Activated gamma-delta T cell treated with Interleukin-2 at 50 U/mL for 16 hours (primary cell): ENCODE data around the gene HSPA2.
A peak's percentile ranks its signal among the peaks of the same experiment; 100 is the strongest.
"Not testable (repeated sequence)": the region's sequence is repeated elsewhere in the genome, so short reads cannot be mapped to it uniquely, and the experiment has no call there.

ENCODE experiments used
- DNase-seq: peaks from one replicate; pipeline ENCODE4 v3.0.0-alpha.2; 2020

HSPA2 gene

DNA sequence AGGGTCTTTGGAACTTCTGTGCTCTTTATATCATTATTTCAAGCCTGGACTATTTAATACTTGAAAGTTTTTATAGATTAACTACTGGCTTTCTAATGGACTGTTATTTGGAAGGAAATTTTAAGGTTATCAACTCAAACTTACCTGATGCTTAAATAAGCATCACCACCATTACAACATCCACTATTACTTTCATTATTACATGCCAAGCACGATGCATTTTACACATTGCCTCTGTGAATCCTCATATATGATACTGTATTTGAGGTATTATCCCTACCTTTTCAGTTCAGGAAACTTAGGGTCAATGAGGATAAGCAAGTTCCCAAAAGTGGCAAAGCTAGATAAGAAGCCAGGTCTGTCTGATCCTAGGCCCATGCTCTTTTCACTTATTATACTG is 23.6 kb upstream of the HSPA2 start:
- no peak for DNase-seq

GRCh38 chr14:64517667-64518066 is 22.9 kb upstream of the HSPA2 start:
- not testable (repeated sequence) for DNase-seq

DNA sequence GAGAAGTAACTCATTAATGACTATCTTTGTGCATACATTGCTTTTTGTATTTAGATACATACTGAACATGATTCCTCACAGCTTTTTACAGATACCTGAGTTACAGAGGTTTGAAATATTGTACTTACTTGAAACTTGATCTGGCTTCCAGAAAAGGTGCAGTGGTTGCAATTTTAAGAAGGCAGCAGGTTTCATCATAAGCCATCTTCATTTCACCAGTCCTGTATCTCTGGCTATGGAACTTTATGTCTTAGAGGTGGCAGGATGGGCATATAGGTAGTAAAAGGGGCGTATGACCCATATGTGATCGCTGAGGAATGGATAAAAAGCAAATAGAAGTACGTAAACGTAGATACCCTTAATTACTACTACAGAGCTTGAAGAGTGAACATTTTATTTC is 22.3 kb upstream of the HSPA2 start:
- no peak for DNase-seq

DNA sequence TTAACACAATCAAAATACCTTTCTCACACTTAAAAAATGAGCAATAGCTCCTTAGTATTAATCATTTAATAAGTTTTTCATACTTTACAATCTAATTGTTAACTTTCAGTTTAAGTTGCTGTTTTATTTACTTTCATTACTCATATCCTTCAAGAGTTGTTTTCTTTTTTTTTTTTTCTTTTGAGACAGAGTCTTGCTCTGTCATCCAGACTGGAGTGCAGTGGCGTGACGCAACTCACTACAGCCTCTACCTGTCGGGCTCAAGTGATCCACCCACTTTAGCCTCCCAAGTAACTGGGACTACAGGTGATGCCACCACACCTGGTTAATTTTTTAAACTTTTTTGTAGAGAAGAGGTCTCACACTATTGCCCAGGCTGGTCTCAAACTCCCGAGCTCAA is 19.8 kb upstream of the HSPA2 start:
- DNase-seq, result no peak

GRCh38 chr14:64522591-64523355 is 17.8 kb upstream of the HSPA2 start:
- DNase-seq, result no peak

DNA sequence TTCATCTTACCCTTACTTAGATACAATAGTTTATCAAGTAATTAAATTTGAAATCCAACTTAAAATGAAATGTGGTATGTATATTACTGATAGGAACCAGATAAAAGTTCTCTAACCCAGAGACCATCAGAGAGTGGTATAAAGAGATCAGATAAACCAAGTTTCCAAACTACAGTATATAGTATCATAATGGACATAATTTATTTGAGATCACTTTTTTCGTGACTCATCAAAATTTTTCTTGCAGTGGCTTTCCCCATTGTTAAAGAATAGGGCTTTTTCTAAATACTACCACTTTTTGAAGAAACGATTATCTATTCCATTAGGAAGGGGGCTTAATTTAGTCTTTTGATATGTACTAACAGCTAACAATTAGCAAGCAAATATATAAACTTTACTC is 15.2 kb upstream of the HSPA2 start:
- DNase-seq, result no peak

DNA sequence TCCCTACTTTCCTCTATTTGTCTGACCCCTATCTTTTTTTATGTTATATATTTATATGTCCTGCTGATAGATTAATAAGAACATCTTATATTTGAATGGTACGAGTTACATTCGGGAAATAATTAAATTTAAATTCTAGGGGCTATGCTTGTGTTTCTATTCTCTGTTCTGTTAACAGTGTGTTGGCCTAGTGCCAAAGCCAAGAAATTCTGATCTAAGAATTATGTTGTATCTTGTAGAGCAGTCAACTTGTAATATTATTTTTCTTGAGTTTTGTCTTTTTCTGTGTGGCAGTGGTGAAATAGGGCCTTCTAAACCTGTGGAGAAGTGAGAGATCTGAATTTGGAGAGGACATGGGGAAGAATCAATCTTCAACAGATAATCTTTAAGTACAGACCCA is 9.0 kb upstream of the HSPA2 start:
- DNase-seq, result no peak

DNA sequence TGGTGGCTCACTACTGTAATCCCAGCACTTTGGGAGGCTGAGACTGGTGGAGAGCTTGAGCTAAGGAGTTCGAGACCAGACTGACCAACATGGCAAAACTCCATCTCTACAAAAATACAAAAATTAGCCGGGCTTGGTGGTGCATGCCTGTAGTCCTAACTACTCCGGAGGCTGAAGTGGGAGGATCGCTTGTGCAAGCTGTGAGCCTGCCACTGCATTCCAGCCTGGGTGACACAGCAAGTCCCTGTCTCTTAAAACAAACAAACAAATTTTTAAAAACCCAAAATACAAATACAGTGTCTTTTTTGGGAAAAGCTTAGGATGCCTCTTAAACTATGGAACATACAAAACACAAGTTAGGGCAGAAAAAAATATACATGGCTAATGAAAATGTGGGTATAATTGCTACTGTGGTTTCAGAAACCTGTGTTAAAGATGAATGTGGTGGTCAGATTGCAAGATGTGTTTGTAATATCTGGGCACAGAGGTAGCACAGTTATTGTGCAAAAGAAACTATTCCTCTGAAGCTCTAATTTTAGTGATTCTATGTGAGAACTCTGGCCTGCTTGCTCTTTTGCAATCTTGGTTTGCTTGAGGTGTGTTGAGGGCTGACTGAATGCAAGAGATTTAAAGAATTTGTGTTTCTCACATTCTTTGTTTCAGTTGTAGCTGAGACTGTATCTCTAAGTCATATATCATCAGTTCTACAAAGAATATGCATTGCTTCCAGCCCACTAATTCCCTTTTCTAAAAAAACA is 3.9 kb upstream of the HSPA2 start:
- DNase-seq, result no peak

DNA sequence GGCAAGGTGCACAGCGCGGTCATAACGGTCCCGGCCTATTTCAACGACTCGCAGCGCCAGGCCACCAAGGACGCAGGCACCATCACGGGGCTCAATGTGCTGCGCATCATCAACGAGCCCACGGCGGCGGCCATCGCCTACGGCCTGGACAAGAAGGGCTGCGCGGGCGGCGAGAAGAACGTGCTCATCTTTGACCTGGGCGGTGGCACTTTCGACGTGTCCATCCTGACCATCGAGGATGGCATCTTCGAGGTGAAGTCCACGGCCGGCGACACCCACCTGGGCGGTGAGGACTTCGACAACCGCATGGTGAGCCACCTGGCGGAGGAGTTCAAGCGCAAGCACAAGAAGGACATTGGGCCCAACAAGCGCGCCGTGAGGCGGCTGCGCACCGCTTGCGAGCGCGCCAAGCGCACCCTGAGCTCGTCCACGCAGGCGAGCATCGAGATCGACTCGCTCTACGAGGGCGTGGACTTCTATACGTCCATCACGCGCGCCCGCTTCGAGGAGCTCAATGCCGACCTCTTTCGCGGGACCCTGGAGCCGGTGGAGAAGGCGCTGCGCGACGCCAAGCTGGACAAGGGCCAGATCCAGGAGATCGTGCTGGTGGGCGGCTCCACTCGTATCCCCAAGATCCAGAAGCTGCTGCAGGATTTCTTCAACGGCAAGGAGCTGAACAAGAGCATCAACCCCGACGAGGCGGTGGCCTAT is 875 bp downstream of the HSPA2 start:
- peak; percentile 4 for DNase-seq

DNA sequence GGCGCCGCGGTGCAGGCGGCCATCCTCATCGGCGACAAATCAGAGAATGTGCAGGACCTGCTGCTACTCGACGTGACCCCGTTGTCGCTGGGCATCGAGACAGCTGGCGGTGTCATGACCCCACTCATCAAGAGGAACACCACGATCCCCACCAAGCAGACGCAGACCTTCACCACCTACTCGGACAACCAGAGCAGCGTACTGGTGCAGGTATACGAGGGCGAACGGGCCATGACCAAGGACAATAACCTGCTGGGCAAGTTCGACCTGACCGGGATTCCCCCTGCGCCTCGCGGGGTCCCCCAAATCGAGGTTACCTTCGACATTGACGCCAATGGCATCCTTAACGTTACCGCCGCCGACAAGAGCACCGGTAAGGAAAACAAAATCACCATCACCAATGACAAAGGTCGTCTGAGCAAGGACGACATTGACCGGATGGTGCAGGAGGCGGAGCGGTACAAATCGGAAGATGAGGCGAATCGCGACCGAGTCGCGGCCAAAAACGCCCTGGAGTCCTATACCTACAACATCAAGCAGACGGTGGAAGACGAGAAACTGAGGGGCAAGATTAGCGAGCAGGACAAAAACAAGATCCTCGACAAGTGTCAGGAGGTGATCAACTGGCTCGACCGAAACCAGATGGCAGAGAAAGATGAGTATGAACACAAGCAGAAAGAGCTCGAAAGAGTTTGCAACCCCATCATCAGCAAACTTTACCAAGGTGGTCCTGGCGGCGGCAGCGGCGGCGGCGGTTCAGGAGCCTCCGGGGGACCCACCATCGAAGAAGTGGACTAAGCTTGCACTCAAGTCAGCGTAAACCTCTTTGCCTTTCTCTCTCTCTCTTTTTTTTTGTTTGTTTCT is 1.7 kb downstream of the HSPA2 start:
- no peak for DNase-seq

DNA sequence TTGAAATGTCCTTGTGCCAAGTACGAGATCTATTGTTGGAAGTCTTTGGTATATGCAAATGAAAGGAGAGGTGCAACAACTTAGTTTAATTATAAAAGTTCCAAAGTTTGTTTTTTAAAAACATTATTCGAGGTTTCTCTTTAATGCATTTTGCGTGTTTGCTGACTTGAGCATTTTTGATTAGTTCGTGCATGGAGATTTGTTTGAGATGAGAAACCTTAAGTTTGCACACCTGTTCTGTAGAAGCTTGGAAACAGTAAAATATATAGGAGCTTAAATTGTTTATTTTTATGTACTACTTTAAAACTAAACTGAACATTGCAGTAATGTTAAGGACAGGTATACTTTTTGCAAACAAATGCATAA is 2.3 kb downstream of the HSPA2 start:
- no peak for DNase-seq

- DNase-seq, result no peak
These were observed 4.2 kb downstream of the HSPA2 start for GRCh38 chr14:64544607-64545312.

GRCh38 chr14:64549016-64549415 is 8.5 kb downstream of the HSPA2 start:
- DNase-seq, result no peak

- DNase-seq, result peak; percentile 30
These were observed 9.5 kb downstream of the HSPA2 start, which contains the start of gene PPP1R36 for GRCh38 chr14:64549791-64550620. PPP1R36 (plus strand) TSS chr14:64549961; CDS start chr14:64549998, 37 bp downstream.

- DNase-seq, result no peak
These were observed 10.2 kb downstream of the HSPA2 start for GRCh38 chr14:64550621-64551333.

DNA sequence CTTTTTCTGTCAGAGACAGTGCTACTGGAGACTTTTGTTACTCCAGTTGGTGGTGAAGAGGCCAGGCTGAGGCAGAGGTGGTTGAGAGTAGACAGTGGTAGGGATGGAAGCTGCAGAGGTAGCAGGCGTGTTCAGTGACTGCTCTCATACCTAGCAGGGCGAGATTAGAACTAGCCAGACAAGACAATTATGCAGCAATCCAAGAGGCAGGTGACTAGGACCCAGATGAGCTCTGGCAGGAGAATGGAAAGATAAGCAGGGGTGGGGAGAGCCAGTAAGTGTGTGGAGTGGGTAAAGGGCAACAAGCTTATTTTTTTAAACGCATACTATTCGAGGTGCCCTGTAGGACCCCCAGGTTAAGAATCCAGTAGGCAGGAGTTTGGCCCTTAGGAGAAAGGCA is 14.0 kb downstream of the HSPA2 start:
- no peak for DNase-seq

GRCh38 chr14:64556526-64556925 is 16.0 kb downstream of the HSPA2 start:
- DNase-seq, result no peak

DNA sequence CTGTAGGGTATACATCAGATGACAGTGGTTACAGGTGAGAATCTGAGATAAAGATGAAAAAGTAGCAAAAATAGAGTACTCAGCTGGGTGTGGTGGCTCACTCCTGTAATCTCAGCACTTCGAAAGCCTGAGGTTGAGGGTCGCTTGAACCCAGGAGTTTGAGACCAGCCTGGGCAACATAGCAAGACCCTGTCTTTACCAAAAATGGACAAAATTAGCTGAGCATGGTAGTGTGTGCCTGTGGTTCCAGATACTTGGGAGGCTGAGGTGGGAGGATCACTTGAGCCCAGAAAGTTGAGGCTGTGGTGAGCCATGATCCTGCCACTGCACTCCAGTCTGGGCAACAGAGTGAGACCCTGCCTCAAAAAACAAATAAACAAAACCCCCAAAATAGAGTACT is 17.7 kb downstream of the HSPA2 start:
- DNase-seq, result not testable (repeated sequence)

DNA sequence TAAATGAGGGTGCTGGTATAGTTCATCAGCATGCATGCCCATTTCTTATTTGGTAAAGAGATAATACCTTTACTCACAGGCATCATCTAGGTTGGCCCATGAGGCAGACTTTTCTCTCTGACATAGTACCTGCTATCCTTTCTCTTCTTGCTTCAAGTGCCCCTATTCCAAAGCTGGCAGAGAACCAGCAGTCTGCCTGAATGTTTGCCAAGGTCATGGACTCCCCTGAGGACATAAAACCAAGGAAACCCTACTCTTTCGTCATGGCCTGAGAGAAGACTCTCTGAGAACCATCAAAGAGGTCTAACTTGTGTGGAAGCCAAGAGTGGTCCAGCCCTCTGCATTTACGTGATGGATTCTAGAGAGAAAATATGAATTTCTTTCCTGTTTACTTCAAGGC is 21.1 kb downstream of the HSPA2 start:
- no peak for DNase-seq

DNA sequence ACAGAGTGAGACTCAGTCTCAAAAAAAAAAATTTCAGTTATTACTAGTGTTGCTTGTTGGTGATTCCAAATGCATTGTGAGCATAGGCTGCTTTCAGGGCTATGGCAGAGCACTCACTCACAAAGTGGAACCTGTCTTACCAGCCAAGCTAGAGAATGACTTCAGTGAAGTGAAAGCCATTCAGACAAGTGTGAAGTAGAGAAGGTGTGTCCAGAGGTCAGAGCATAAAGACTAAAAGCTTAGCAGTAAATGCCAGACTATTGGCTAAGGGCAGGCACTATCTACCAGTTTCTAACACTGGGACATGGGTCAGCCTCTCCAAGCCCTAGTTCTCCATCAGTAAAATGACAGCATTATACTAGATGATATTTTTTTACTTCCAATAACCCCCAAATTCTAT is 21.9 kb downstream of the HSPA2 start:
- DNase-seq, result no peak

GRCh38 chr14:64563696-64564095 is 23.2 kb downstream of the HSPA2 start:
- DNase-seq, result no peak
